ENCODE data around the gene LDLRAD4. TPM values are rescaled to one million over a fixed set of nuclear protein-coding genes. Genes with fewer than 3 reads are reported as not detected.

Gene LDLRAD4
- total and polyA plus RNA-seq, 2 experiments from 2014 or later: 0.73 to 1.9 TPM

- no peaks in the 10 kb centered on the region for H3F3A ChIP-seq (replicated peaks; ENCODE audit: low read depth)
- H3K27me3 Mint-ChIP-seq (ENCODE audit: insufficient read depth, low read depth, poor library complexity): peaks cover 4% of the 10 kb centered on the region
- no peaks in the 10 kb centered on the region for H3K36me3 Mint-ChIP-seq (ENCODE audit: low read depth)
- no peaks in the 10 kb centered on the region for H3K9me3 Mint-ChIP-seq
- H3K4me3 Mint-ChIP-seq: no peak overlapping the region
- no peaks in the 10 kb centered on the region for H3K9me2 ChIP-seq (ENCODE audit: insufficient read depth)
- no peaks in the 10 kb centered on the region for H4K20me1 ChIP-seq (replicated peaks; ENCODE audit: insufficient read depth)
- no peak overlapping the region for H3K4me3 ChIP-seq
- TF ChIP-seq CTCF (conservative IDR thresholded peaks at IDR 0.05; ENCODE audit: low read depth in 2 of 2) (peak; percentile 37 to 50), EZH2phosphoT487 (IDR thresholded peaks at IDR 0.05; ENCODE audit: unreplicated experiment) (no peak)
- H3K4me2 ChIP-seq: no peak overlapping the region
- no peaks in the 10 kb centered on the region for H3K4me1 Mint-ChIP-seq
- ATAC-seq (peak; percentile 77), DNase-seq (ENCODE audit: low spot score) (peak; percentile 35)
- H3K27ac ChIP-seq (ENCODE audit: low read depth): no peak overlapping the region
- no peak overlapping the region for H2AFZ ChIP-seq
- no peaks in the 10 kb centered on the region for H3K4me1 ChIP-seq (ENCODE audit: insufficient read depth)
- no peak overlapping the region for H3K27ac Mint-ChIP-seq
- H3K36me3 ChIP-seq (ENCODE audit: insufficient read depth): no peaks in the 10 kb centered on the region
- H3K79me2 ChIP-seq (replicated peaks; ENCODE audit: insufficient read depth): no peaks in the 10 kb centered on the region
- H3K27me3 ChIP-seq (ENCODE audit: insufficient read depth): no peaks in the 10 kb centered on the region
Measured at GRCh38 chr18:13525381-13526029, 306.9 kb downstream of the LDLRAD4 start.

GRCh38 chr18:13526519-13526918, 308.0 kb downstream of the LDLRAD4 start:
- H3K9me3 Mint-ChIP-seq: no peaks in the 10 kb centered on the region
- Histone ChIP-seq H3K4me3 (no peak overlapping the region), H3K4me1 (ENCODE audit: insufficient read depth) (no peaks in the 10 kb centered on the region), H3K9me2 (ENCODE audit: insufficient read depth) (no peaks in the 10 kb centered on the region), H3K4me2 (no peak overlapping the region), H3K27ac (ENCODE audit: low read depth) (no peak overlapping the region), H4K20me1 (replicated peaks; ENCODE audit: insufficient read depth) (no peaks in the 10 kb centered on the region), H3K27me3 (ENCODE audit: insufficient read depth) (no peaks in the 10 kb centered on the region), H3F3A (replicated peaks; ENCODE audit: low read depth) (no peaks in the 10 kb centered on the region), H3K79me2 (replicated peaks; ENCODE audit: insufficient read depth) (no peaks in the 10 kb centered on the region), H3K36me3 (ENCODE audit: insufficient read depth) (no peaks in the 10 kb centered on the region), H2AFZ (no peak overlapping the region)
- peaks cover 4% of the 10 kb centered on the region for H3K27me3 Mint-ChIP-seq (ENCODE audit: insufficient read depth, low read depth, poor library complexity)
- no peaks in the 10 kb centered on the region for H3K4me1 Mint-ChIP-seq
- no peak overlapping the region for H3K4me3 Mint-ChIP-seq
- H3K36me3 Mint-ChIP-seq (ENCODE audit: low read depth): no peaks in the 10 kb centered on the region
- no peak for ATAC-seq
- DNase-seq (ENCODE audit: low spot score): no peak
- no peak overlapping the region for H3K27ac Mint-ChIP-seq
- no peak for TF ChIP-seq CREB1 (CRISPR knock-in tag; IDR thresholded peaks at IDR 0.05; ENCODE audit: low read depth)
- no peak for TF ChIP-seq EZH2phosphoT487 (IDR thresholded peaks at IDR 0.05; ENCODE audit: unreplicated experiment)
- no peak for TF ChIP-seq REST (IDR thresholded peaks at IDR 0.05; ENCODE audit: unreplicated experiment)
- no peak for TF ChIP-seq EZH2 (IDR thresholded peaks at IDR 0.05; ENCODE audit: low read depth, unreplicated experiment)
- no peak for TF ChIP-seq ETS1 (IDR thresholded peaks at IDR 0.05)
- no peak for TF ChIP-seq NANOG (IDR thresholded peaks at IDR 0.05; ENCODE audit: borderline replicate concordance)
- no peak for TF ChIP-seq ZNF462 (CRISPR knock-in tag; IDR thresholded peaks at IDR 0.05)

Measured in GM23338 (cell line).